ENCODE measurements around the gene CLPX.

GRCh38 chr15:65106011-65106590 is 79.0 kb downstream of the CLPX start:
- TF ChIP-seq SIN3A (IDR thresholded peaks at IDR 0.05; ENCODE audit: borderline replicate concordance, insufficient read depth, low read length) (no peak), POLR2AphosphoS5 (IDR thresholded peaks at IDR 0.05; ENCODE audit: low read depth, low read length) (no peak)

Measured in PFSK-1 (cell line).